ENCODE results near the gene TRIM16. TPM values are rescaled to one million over a fixed set of nuclear protein-coding genes. Genes with fewer than 3 reads are reported as not detected.
"Not testable (repeated sequence)": the region's sequence is repeated elsewhere in the genome, so short reads cannot be mapped to it uniquely, and the experiment has no call there.

The TRIM16 gene
- total RNA-seq, 1 donor from 2014 or later = 22.0 TPM

GRCh38 chr17:15589544-15590536 lies 94.3 kb downstream of the TRIM16 start:
- H3K27ac ChIP-seq; DNase-seq (ENCODE audit: low spot score in 2 of 2); H3K4me1 ChIP-seq; H3K9me3 ChIP-seq; intact Hi-C loops (cut with DNase I); H3K36me3 ChIP-seq; H3K27me3 ChIP-seq; H3K4me3 ChIP-seq: not testable (repeated sequence)

DNA sequence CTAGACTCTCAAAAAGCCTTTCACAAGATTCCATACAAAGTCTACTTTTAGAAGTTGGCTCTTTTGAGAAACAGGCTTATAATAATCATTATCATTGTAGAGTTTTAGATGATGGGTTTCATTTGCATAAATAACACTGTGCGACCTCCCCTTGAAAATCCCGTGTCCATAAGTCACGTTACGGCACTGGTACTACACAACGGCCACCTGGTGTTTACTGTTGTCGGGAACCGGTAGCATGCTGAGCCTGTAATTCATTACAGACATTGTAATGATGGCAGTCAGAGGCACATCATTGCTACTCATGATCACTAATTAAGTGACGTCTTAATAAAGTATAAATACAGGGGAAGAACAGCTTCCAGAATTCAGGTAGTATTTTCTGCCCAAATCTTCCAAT lies 96.1 kb downstream of the TRIM16 start:
- H3K4me1 ChIP-seq; H3K27me3 ChIP-seq; H3K4me3 ChIP-seq; H3K27ac ChIP-seq; DNase-seq (ENCODE audit: low spot score in 2 of 2); H3K9me3 ChIP-seq; intact Hi-C loops (cut with DNase I); H3K36me3 ChIP-seq: not testable (repeated sequence)

DNA sequence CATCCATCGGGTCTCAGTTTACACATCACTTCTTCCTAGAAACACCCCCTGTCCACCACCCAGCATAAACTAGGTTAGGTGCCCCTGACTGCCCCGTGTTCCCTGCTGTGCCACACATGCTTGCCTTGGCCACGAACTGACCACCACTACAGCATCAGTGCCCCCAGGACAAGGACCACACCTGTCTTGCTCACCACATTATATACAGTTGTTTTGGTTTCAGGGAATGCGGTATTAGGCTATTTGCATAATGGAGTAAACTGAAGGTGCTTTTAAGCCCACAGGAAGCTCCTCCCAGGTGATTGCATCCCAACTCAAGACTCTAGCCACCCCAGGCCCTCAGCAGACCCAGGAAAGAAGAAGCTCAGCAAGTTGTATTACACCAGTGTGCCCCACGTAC lies 100.8 kb downstream of the TRIM16 start:
- H3K27ac ChIP-seq; H3K36me3 ChIP-seq; H3K27me3 ChIP-seq; H3K4me1 ChIP-seq; H3K4me3 ChIP-seq; H3K9me3 ChIP-seq; intact Hi-C loops (cut with DNase I); DNase-seq (ENCODE audit: low spot score in 2 of 2): not testable (repeated sequence)

GRCh38 chr17:15581462-15581861 lies 102.6 kb downstream of the TRIM16 start:
- DNase-seq (ENCODE audit: low spot score in 2 of 2) = not testable (repeated sequence)

More at GRCh38 chr17:15581462-15581861, 102.6 kb downstream of the TRIM16 start:
- H3K36me3 ChIP-seq; H3K4me1 ChIP-seq; H3K27ac ChIP-seq; H3K27me3 ChIP-seq; H3K4me3 ChIP-seq; H3K9me3 ChIP-seq; intact Hi-C loops (cut with DNase I): not testable (repeated sequence)

Other genes starting within 250 kb of the TRIM16 start
- gene CDRT4, start 216.7 kb downstream of the TRIM16 start, total RNA-seq = 3.7 TPM
- 5.5 TPM for gene TVP23C, start 120.8 kb downstream of the TRIM16 start, total RNA-seq
- gene FBXW10B, start 64.6 kb downstream of the TRIM16 start, total RNA-seq = not detected
- 42.3 TPM for gene ZNF286A, start 15.4 kb upstream of the TRIM16 start, total RNA-seq
- not detected for gene TBC1D26, start 48.0 kb upstream of the TRIM16 start, total RNA-seq